Activated CD4-positive, alpha-beta T cell treated with anti-CD3 and anti-CD28 coated beads, Interleukin-2, Interleukin-6, amounts not matched to agents 100 ng/mL and 50 ng/mL, durations not matched to agents 16 hours and 8 hours (primary cell): ENCODE results near the gene OGFRL1.
A peak's percentile ranks its signal among the peaks of the same experiment; 100 is the strongest.
"Not testable (repeated sequence)": the region's sequence is repeated elsewhere in the genome, so short reads cannot be mapped to it uniquely, and the experiment has no call there.

ENCODE experiments used
- DNase-seq: peaks from one replicate; pipeline ENCODE4 v3.0.0-alpha.2; 2020

OGFRL1 gene

DNA sequence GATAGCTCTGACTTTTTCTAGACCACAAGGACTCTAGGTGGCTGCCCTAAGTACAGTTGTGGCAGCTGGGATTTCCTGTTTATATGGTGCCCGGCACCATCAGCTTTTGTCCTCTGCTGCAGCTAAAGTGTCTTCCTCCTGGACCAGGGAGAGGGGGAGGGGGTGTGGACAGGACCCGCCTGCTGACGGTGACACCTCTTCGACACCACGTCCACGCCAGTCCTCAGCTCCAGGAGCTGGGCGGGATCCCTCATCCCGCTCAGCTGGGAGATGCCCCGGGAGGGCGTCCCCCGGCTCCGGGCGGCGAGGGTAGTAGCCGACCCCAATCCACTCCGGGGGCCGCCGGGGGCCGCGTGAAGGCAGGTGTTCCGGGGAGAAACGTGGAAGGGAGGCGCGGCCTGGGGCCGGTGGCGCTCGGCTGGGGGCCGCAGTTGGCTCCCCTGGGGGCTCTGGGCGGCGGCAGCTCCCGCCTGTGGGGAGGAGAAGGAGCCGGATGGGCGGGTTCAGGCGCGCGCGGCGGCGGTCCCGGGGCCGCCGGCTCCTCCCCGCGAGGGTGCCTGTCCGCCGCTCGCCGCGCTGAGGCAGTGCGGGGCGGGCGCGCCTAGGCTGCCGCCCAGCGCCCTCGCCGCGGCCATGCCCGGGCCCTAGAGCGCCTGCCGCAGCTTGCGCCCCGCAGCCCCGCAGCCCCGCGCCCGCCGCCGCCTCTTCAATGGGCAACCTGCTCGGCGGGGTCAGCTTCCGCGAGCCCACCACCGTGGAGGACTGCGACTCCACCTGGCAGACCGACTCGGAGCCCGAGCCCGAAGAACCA lies at the start of gene OGFRL1:
Gene OGFRL1 (plus strand): TSS at position 584 of the 811 bp plus-strand sequence. CDS start 126 bp downstream, at position 710.
- DNase-seq, result peak; percentile 78

DNA sequence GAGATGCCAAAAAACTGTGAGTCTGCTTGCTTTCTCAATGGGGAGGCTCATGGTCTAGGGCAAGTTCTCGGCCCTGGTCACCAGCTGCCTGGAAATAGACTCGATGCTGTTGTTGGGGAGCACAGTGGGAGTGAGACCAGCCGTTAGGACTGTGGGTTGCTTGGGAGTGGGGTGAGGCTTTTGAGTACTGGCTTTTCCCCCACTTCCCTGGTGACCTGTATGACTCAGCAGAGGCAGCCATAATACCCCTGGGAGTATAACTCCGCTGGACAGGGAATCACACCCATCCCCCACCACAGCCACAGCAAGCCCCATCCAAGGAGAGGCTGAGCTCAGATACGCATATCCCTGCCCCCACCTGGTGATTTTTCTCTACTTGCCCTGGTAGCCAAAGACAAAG lies 48.9 kb upstream of the OGFRL1 start:
- no peak for DNase-seq

DNA sequence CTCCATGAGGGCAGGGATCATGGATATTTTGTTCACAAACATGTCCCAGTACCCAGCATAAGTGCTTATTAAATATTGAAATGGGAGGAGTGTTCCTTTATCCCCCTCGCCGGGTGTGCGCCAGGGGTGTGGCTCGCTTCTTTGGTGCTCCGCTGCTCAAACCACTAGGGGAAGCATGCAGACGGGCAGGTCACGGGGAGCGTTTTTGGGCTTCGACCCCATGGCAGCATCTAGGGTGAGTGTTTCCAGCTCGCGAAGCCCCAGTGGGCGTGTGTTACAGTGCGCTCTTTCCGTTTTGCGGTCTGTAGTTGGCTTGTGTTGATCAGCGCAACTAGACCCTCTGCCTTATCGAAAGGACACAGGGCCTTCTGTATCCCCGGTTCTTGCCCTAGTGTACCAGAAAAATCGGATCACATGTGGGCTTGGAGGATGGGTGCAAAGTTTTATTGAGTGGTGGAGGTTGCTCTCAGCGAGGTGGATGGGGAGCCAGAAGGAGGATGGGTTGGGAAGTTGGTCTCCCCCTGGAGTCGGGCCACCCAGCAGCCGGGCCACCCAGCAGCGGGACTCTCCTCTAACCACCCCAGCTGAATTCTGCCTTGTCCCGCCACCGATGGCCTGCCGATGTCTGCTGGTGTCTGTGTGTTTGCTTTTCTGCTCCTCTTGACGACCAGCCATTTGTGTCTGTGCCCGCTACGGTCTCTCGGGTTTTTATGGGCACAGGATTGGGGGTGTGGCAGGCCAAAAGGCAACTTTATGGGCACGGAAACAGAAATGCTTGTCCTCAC lies 43.2 kb upstream of the OGFRL1 start:
- DNase-seq, result no peak

DNA sequence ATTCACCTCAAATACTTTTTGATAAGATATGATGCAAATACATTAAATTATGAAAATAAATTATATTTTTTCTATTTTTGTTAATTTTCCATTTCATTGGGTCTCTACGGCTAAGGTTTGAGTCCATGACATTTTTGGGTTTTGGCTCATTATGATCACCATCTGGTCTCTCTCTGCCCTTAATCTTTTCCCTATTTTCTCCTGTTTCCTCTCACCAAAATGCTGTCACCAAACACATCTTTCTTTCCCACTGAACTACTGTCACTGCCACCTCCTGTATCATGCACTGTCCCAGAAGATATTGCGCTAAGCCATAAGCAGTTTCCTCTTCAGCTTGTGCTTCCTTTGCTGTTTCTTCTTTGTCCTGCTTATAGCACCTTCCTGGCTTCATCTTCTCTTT lies 42.0 kb upstream of the OGFRL1 start:
- DNase-seq, result no peak

DNA sequence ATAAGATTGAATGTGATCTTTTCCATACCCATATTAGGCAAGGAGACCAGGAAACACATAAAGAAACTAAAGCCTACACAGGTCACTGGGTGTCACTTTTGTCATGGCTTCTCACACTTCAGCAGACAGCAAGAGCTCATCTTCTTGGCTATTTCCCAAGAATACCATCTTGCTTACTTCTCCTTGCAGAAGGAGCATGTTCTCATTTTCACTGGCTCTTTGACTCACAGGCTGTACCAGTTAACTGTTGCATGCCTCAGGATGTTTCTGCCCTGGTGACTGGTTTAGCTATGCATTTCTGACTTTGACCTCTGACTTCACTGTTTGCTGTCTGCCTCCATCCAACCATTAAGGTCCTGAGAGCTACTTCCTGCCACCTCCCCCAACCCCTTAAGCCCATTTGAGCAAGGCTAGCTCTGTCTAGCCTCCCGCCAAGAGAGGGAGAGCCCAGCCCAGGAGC lies 40.3 kb upstream of the OGFRL1 start:
- DNase-seq, result no peak

DNA sequence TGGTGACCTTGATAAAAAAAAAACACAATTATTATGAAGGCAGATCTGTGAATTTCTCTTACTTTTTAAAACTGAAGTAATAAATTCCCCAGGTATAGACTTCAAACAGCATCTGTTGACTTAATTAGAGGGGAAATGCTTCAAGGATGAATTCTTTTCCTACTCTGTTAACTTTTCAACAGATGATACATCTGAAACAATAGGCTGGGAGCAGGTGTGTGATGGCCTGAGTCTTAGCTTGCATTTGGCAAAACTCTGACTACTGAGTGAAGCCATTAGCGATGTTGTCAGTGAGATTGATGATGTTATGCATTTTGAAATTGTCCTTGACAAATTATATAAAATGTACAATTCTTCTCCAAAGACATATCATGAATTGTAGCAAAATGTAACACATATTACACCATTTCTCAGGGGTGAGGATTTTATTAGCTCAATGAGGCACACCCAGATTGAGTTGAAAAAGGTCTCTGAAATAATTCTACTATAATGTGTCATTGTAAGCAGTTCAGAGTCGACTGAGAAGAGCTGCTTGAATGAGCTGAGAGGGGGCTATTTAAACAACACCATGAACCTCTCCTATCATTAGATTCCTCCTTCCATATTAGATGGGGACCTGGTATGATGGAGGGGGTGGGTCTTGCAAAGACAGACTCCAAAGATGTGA lies 39.6 kb upstream of the OGFRL1 start:
- no peak for DNase-seq

DNA sequence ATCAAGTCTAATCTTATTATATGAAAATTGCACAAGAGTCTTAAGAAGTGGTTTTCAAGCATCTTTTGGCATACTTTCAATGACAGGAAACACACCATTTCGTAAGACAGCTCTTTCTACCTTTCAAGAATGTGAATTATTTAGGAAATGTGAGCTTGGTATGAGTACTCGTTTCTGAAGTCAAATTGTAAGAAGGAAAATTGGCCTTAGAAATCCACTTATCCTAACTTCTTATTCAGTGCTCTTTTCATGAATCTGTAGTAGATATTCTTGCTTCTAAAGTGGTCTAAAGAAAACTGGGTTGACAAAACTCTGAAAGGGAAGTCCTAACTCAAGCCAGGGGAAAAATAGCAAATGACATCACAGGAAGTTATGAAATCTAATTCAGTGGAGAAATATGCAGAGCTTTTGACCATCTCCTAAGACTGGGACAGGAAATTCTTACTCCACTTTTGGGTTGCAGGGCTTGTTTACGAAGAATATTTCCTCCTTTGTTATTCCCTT lies 38.5 kb upstream of the OGFRL1 start:
- no peak for DNase-seq

DNA sequence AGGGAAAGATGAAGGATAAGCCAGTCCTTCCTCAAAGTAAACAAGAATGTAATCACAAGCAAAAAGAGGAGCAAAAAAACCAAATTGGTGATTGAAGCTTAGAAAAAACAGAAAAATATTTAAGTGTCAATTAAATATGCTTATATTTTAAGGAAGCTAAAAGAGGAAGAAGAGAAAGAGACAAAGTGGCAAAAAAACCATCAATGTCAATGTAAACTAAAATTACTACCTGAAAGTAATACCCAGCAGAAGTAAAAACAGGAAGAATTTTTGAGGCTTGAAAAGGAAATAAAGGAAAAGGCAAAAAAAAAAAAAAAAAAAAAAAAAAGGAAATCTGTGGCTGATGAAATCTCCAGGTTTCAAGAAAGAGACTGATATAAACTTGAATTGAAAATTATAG lies 36.2 kb upstream of the OGFRL1 start:
- DNase-seq, result no peak

DNA sequence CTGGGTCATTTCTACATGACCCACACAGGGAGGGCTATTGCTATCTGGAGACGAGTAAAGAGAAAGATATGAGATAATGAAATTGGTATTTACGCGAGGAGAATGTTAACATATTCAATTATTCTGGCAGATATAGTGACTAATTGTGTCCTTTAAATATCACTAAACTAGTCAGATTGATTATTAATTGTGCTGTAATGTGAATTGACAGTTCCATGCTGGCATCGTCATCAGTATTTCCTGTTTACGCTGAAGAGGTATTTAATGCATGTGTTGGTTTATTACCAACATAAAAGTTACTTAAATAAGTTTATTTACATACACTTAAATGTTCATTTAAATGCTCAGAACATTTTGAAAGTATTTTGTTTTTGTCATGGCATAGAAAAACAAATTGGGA lies 35.7 kb upstream of the OGFRL1 start:
- DNase-seq, result no peak

DNA sequence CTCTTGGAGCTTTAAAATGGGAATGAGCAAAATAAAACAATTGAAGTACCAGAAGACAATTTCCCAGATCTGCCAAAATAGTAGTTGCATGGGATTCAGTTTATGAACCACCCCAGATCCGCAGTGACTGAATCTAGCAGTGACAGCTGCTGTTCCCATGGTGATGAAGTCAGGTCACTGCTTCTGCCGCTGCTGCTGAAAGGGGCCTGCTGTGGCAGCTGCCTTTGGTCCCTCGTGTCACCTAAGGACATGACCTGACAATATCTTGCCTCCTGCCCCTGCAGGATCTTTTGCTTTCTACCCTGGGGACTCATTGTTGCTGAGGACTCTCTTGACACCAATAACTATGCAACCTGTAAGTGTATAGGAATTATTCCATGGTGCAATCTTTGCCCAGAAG lies 34.3 kb upstream of the OGFRL1 start:
- DNase-seq, result no peak

DNA sequence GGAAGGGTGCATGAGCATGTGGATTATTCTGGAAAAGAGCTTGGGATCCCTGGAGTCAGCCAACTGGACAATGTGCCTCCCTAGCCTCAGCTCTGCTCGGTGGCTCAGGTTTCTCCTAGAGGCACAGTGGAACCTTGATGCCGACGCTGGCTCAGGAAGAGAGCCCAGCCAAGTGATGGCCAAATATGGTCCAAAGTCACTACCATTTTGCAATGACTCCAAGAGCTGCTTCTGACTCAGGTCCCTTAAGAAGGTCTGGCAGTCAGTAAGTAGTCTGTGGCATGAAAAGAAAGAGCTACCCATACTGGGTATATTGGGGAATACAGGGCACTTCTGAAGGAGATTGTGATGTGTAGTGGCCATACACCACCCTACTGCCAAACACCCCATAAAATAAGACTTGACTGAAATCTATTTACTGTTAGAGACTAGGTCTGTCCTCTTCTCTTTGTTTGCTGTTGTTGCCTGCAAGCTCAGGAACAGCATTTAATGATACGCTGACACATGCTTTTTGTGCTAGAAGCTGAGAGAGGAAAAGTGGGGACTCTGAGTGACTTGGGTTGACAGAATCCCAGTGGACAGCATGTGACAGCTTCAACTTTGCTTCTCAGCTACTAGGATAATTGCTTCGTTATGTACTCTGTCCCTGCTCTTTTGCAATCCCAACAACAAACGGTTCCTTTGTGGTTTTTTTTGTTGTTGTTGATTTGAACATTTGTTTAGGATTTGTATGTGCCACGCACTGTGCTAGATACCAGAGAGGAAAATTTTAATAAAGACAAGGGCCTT lies 30.3 kb upstream of the OGFRL1 start:
- DNase-seq, result no peak

DNA sequence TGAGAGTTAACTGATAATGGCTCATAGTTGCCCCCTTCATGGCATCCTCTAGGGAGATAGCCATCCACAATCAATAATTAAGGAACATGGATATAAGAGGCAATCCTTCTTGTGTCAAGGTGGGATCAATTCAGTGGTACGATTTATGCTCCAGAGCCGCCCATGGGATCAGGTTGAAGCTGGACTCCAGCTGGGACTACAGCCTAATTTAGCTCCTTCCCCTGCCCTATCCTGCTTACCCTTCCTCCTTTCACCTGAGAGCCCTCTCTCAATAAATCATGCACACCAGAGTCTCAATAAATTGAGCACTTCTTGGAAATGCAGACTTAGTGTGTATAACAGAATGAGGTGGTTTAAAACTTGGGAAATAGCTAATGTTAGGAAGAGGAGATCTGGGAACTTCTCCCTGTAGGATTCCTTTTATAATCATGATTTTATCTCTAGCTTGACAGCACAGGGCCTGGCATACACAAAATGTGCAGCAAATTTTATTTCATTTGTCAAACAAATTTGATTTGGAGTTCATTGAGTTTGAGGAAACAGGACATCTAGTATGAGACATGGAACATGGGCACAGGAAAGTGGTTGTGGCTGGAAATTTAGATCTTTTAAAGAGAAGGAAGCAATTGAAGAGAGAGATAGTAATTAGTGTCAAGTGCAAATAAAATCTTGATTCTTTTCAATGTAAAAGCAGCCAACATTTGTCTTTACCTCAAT lies 28.6 kb upstream of the OGFRL1 start:
- no peak for DNase-seq

DNA sequence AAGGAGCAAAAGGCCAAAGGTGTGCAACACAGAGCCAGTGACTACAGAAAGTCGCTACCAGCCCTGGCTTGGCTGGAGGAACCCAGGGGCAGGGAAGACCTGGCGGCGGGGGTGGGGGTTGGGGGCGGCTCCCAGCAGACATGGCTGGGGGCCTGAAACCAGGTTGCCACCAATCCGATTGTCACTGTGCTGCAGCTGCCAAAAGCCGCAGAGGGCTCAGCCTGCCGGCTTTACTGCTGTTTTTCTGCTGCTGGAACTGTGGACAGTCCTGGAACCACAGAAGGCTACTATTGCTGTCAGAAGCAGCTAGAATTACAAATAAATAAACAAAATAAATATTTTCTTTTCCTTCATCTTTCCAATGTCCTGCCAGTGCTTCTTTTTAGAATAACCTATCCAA lies 25.7 kb upstream of the OGFRL1 start:
- no peak for DNase-seq

DNA sequence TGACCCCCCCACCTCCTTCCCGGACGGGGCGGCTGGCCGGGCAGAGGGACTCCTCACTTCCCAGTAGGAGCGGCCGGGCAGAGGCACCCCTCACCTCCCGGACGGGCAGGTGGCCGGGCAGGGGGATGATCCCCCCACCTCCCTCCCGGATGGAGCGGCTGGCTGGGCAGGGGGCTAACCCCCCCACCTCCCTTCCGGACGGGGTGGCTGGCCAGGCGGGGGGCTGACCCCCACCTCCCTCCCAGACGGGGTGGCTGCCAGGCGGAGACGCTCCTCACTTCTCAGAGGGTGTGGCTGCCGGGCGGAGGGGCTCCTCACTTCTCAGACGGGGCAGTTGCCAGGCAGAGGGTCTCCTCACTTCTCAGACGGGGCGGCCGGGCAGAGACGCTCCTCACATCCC lies 22.2 kb upstream of the OGFRL1 start:
- not testable (repeated sequence) for DNase-seq

DNA sequence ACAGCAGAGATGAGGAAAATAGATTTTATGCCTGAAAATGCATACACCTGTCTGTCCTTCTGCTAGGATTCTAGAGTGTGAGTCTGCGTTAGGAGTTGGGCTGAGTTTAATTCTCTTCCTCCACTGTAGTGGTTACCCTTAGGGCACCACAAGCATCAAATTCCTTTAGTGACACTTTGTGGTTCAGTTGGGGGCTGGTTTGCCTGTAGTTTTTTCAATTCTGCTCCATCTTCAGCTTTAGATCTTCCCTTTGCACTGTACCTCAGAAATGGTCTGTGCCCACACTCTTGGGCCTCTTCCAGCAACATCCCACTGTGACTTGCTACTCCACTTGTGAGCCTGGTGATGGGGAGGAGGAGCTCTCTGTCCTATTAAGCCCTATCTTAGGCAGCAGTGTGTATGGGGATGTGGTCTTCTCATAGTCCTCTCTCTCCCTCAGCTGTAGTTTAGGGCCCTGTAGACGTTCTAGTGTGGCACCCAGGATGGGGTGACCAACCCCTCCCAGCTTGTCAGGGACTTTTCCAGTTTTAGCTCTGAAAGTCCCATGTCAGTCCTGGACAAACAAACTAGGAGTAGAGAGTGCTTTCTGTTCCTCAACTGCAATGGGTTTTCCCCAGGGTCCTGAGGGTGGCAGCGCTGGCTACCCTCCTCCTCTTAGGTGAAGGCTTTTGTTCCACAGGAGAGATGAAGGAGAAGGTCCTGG lies 19.7 kb upstream of the OGFRL1 start:
- no peak for DNase-seq

DNA sequence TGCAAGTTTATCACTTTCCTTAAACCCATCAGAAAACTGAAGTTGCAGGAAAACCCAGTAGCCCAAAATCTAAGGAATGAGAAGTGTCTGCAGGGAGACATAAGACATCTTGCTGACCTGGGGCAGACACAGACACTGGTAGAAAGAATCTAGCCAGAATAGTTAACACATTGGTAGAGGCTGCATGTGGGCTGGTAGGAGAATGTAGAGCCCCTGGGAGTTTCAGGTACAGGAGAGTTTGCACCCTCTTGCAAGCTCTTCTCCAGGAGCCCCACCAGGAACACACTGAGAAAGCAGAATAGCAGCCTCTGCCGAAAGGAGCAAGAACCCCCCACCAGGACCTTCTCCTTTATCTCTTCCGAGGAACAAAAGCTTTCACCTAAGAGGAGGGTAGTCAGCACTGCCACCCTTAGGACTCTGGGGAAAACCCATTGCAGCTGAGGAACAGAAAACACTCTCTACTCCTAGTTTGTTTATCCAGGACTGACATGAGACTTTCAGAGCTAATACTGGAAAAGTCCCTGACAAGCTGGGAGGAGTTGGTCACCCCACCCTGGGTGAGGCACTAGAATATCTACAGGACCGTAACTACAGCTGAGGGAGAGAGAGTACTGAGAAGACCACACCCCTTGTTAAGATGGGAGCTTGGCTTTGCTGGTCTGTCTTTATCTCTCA lies 10.5 kb upstream of the OGFRL1 start:
- no peak for DNase-seq

DNA sequence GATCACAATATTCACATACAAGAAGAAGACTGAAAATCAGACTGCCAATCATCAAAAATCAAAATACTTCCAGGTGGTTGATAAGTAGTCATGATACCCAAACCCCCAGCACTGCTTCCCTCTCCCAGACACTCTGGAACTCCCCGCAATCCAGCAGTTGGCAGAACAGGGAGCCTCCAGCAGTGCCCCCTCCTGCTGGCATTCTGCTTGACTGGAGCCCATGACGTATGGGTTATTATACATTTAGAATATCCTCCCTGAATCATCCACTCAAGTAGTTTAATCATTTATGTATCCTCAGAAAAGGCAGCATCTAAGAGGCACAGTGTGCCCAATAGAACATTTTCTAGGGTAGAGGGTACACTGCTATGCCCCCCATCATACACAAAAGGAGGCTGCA lies 9.3 kb upstream of the OGFRL1 start:
- no peak for DNase-seq

DNA sequence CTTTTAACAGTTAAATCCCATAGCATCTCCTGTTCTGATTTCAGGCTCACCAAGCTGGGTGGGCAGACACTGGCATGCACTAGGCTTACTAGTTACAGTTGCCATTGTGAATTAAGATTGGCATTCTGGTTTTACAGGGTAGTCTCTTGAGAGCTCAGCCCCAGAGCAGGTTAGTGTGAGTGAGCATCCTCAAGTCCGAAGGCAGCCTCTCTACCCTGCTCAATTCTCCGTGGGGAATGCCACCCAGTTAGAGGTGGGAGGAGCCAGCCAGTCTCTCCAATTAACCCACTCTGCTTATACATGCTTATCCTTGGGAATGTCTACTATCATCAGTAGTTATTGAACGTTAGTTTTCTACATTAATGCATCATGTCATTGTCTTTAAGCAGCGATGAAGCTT lies 8.9 kb upstream of the OGFRL1 start:
- no peak for DNase-seq

DNA sequence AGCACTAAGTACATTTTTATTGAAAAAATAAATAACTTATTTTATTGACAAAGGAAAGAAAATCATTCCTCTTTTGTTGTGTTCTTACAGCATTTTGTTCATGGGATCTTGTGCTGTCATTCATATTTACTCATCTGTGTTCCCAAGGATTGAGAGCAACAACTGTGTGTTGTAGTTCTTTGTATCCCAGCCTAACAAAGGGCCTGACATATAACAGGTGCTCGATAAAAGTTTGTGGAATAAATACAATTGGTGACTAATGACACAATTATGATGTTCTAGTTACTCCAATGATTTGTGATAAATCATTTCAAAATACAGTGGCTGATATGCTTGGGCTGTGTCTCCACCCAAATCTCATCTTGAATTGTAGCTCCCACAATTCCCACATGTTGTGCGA lies 7.9 kb upstream of the OGFRL1 start:
- DNase-seq, result no peak

DNA sequence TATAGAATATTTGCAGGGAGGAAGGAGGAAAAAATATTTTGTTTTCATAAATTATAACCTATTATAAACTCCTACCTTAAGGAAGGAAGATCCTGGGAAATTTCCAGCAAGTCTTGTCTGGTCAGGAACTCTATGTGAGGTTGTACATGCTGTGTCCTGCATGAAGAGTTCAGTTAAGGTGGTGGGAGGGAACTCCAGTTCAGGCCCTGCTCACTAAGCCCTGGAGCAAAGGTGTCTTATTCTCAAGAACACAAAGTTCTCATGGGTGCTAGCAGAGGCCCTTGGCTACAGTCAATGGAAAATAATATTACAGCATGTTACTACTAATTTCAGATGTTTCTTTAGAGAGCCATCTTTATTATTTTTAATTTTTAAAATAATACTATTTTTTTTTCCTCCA lies 3.8 kb upstream of the OGFRL1 start:
- no peak for DNase-seq

DNA sequence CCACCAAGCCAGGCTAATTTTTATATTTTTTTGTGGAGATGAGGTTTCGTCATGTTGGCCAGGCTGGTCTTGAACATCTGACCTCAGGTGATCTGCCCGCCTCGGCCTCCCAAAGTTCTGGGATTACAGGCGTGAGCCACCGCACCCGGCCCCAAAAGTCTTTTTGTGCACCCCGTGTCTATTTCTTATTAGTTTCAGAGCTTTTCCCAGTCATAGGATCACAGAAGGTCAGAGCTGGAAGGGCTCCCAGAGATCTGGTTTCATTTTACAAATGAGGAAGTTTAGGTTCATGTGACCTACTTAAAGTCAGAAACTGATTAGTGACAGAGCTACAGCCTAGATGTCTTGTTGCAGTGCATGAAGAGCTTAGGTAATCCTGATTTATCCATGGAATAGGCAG lies 1.6 kb upstream of the OGFRL1 start:
- DNase-seq, result no peak
